Measurements from ENCODE around the gene IL19. TPM values are rescaled to one million over a fixed set of nuclear protein-coding genes. Genes with fewer than 3 reads are reported as not detected.

The IL19 gene
- total RNA-seq, 1 donor from 2014 or later = not detected

GRCh38 chr1:206812471-206812870 lies 41.9 kb downstream of the IL19 start:
- H3K36me3 Mint-ChIP-seq = no peaks in the 10 kb centered on the region
- H3K4me1 Mint-ChIP-seq (ENCODE audit: unreplicated experiment) = peaks cover 12% of the 10 kb centered on the region
- peaks cover 10% of the 10 kb centered on the region for H3K27me3 Mint-ChIP-seq
- H3K9me3 Mint-ChIP-seq = peaks cover 8% of the 10 kb centered on the region
- no peak overlapping the region for H3K4me3 Mint-ChIP-seq
- DNase-seq (ENCODE audit: extremely low spot score, unreplicated experiment) = no peak
- TF ChIP-seq CTCF (conservative IDR thresholded peaks at IDR 0.05) = no peak
- H3K27ac Mint-ChIP-seq = no peak overlapping the region

- Mint-ChIP-seq H3K9me3 (peaks cover 8% of the 10 kb centered on the region), H3K36me3 (no peaks in the 10 kb centered on the region), H3K27ac (no peak overlapping the region), H3K4me1 (ENCODE audit: unreplicated experiment) (peaks cover 12% of the 10 kb centered on the region), H3K27me3 (no peaks in the 10 kb centered on the region), H3K4me3 (no peak overlapping the region)
- TF ChIP-seq CTCF (conservative IDR thresholded peaks at IDR 0.05) = no peak
- no peak for DNase-seq (ENCODE audit: extremely low spot score, unreplicated experiment)
Measured at GRCh38 chr1:206814716-206815341, 44.3 kb downstream of the IL19 start.

GRCh38 chr1:206816390-206817287 lies 46.1 kb downstream of the IL19 start:
- peaks cover 6% of the 10 kb centered on the region for H3K27me3 Mint-ChIP-seq
- no peak for DNase-seq (ENCODE audit: extremely low spot score, unreplicated experiment)
- no peaks in the 10 kb centered on the region for H3K36me3 Mint-ChIP-seq
- H3K9me3 Mint-ChIP-seq = peaks cover 8% of the 10 kb centered on the region
- H3K4me3 Mint-ChIP-seq = no peak overlapping the region
- TF ChIP-seq CTCF (conservative IDR thresholded peaks at IDR 0.05) = no peak
- peaks cover 12% of the 10 kb centered on the region for H3K4me1 Mint-ChIP-seq (ENCODE audit: unreplicated experiment)
- H3K27ac Mint-ChIP-seq = no peak overlapping the region

GRCh38 chr1:206821493-206821892 lies 50.9 kb downstream of the IL19 start:
- DNase-seq (ENCODE audit: extremely low spot score, unreplicated experiment) = no peak
- Mint-ChIP-seq H3K27ac (no peak overlapping the region), H3K36me3 (no peaks in the 10 kb centered on the region), H3K27me3 (peaks cover 13% of the 10 kb centered on the region), H3K4me1 (ENCODE audit: unreplicated experiment) (peaks cover 10% of the 10 kb centered on the region), H3K4me3 (no peak overlapping the region), H3K9me3 (peaks cover 5% of the 10 kb centered on the region)
- no peak for TF ChIP-seq CTCF (conservative IDR thresholded peaks at IDR 0.05)

GRCh38 chr1:206823727-206824126 lies 53.2 kb downstream of the IL19 start:
- no peak overlapping the region for H3K27ac Mint-ChIP-seq
- peaks cover 6% of the 10 kb centered on the region for H3K4me1 Mint-ChIP-seq (ENCODE audit: unreplicated experiment)
- no peak for TF ChIP-seq CTCF (conservative IDR thresholded peaks at IDR 0.05)
- peaks cover 5% of the 10 kb centered on the region for H3K9me3 Mint-ChIP-seq
- H3K36me3 Mint-ChIP-seq = no peaks in the 10 kb centered on the region
- no peak overlapping the region for H3K4me3 Mint-ChIP-seq
- no peak for DNase-seq (ENCODE audit: extremely low spot score, unreplicated experiment)
- H3K27me3 Mint-ChIP-seq = peaks cover 13% of the 10 kb centered on the region
